ENCODE data around the gene F9. TPM values are rescaled to one million over a fixed set of nuclear protein-coding genes. Genes with fewer than 3 reads are reported as not detected.

The F9 gene
- total RNA-seq, 6 donors from 2014 or later: 0.10 to 0.11 TPM; not detected in 4

GRCh38 chrX:139566981-139567380 is 36.4 kb downstream of the F9 start:
- no peak for DNase-seq
- H3K4me1 ChIP-seq: no peaks in the 10 kb centered on the region
- TF ChIP-seq POLR2AphosphoS5 (IDR thresholded peaks at IDR 0.05) (no peak), POLR2A (IDR thresholded peaks at IDR 0.05) (no peak), EP300 (IDR thresholded peaks at IDR 0.05) (no peak), CTCF (IDR thresholded peaks at IDR 0.05) (no peak)
- WGBS, 2 donors: 77 to 88% methylated on average over 1 of the region's 1 CpG
- H3K36me3 ChIP-seq: no peaks in the 10 kb centered on the region
- H3K27ac ChIP-seq: no peak overlapping the region
- H3K9me3 ChIP-seq: no peaks in the 10 kb centered on the region
- H3K4me3 ChIP-seq: no peak overlapping the region
- ATAC-seq (ENCODE audit: low FRiP score in 2 of 2): no peak
- H3K27me3 ChIP-seq: no peaks in the 10 kb centered on the region

GRCh38 chrX:139581068-139581467 is 50.5 kb downstream of the F9 start:
- H3K9me3 ChIP-seq: no peaks in the 10 kb centered on the region
- no peak for TF ChIP-seq EP300 (IDR thresholded peaks at IDR 0.05)
- TF ChIP-seq POLR2AphosphoS5 (IDR thresholded peaks at IDR 0.05): no peak
- no peak for TF ChIP-seq POLR2A (IDR thresholded peaks at IDR 0.05)
- no peak for TF ChIP-seq CTCF (IDR thresholded peaks at IDR 0.05)
- WGBS, 2 donors: 48 to 58% methylated on average over 4 of the region's 4 CpGs
- H3K4me1 ChIP-seq: no peaks in the 10 kb centered on the region
- H3K4me3 ChIP-seq: no peak overlapping the region
- DNase-seq (no peak), ATAC-seq (ENCODE audit: low FRiP score in 2 of 2) (no peak)
- no peak overlapping the region for H3K27ac ChIP-seq
- H3K36me3 ChIP-seq: no peaks in the 10 kb centered on the region
- H3K27me3 ChIP-seq: no peaks in the 10 kb centered on the region

GRCh38 chrX:139585613-139586012 is 55.1 kb downstream of the F9 start:
- WGBS, 2 donors: 51 to 67% methylated on average over 5 of the region's 5 CpGs

GRCh38 chrX:139596068-139596467 is 65.5 kb downstream of the F9 start:
- H3K9me3 ChIP-seq: no peaks in the 10 kb centered on the region
- H3K27me3 ChIP-seq: no peaks in the 10 kb centered on the region
- DNase-seq (no peak), ATAC-seq (ENCODE audit: low FRiP score in 2 of 2) (no peak)
- TF ChIP-seq POLR2A (IDR thresholded peaks at IDR 0.05) (no peak), EP300 (IDR thresholded peaks at IDR 0.05) (no peak), CTCF (IDR thresholded peaks at IDR 0.05) (no peak), POLR2AphosphoS5 (IDR thresholded peaks at IDR 0.05) (no peak)
- no peak overlapping the region for H3K4me3 ChIP-seq
- 46 to 52% methylated on average over 4 of the region's 4 CpGs for WGBS, 2 donors
- H3K27ac ChIP-seq: no peak overlapping the region
- no peaks in the 10 kb centered on the region for H3K4me1 ChIP-seq
- H3K36me3 ChIP-seq: no peaks in the 10 kb centered on the region

More at GRCh38 chrX:139585613-139586012, 55.1 kb downstream of the F9 start:
- Histone ChIP-seq H3K4me1 (no peaks in the 10 kb centered on the region), H3K9me3 (no peaks in the 10 kb centered on the region), H3K27me3 (no peaks in the 10 kb centered on the region), H3K36me3 (no peaks in the 10 kb centered on the region), H3K4me3 (no peak overlapping the region), H3K27ac (no peak overlapping the region)
- TF ChIP-seq POLR2A (IDR thresholded peaks at IDR 0.05): no peak
- no peak for TF ChIP-seq CTCF (IDR thresholded peaks at IDR 0.05)
- no peak for TF ChIP-seq EP300 (IDR thresholded peaks at IDR 0.05)
- TF ChIP-seq POLR2AphosphoS5 (IDR thresholded peaks at IDR 0.05): no peak
- DNase-seq (no peak), ATAC-seq (ENCODE audit: low FRiP score in 2 of 2) (no peak)

- 68 to 95% methylated on average over 1 of the region's 1 CpG for WGBS, 2 donors
- H3K4me3 ChIP-seq: no peak overlapping the region
- no peaks in the 10 kb centered on the region for H3K36me3 ChIP-seq
- DNase-seq (no peak), ATAC-seq (ENCODE audit: low FRiP score in 2 of 2) (no peak)
- no peaks in the 10 kb centered on the region for H3K4me1 ChIP-seq
- no peaks in the 10 kb centered on the region for H3K9me3 ChIP-seq
- no peak for TF ChIP-seq POLR2A (IDR thresholded peaks at IDR 0.05)
- no peak for TF ChIP-seq POLR2AphosphoS5 (IDR thresholded peaks at IDR 0.05)
- TF ChIP-seq CTCF (IDR thresholded peaks at IDR 0.05): no peak
- no peak for TF ChIP-seq EP300 (IDR thresholded peaks at IDR 0.05)
- no peak overlapping the region for H3K27ac ChIP-seq
- no peaks in the 10 kb centered on the region for H3K27me3 ChIP-seq
Measured at GRCh38 chrX:139600105-139600504, 69.6 kb downstream of the F9 start.

Data from upper lobe of left lung (tissue), 6 donors.